Stimulated activated CD4-positive, alpha-beta T cell treated with anti-CD3 and anti-CD28 coated beads, Interleukin-4, amount 100 ng/mL, for 1 hour (primary cell): ENCODE measurements around the gene ATOSB.

Source experiments
- DNase-seq: peaks from one replicate; pipeline ENCODE4 v3.0.0-alpha.2; 2020

The ATOSB gene

GRCh38 chr9:35114113-35114839 is 1.4 kb downstream of the ATOSB start:
- DNase-seq, result peak; percentile 53

GRCh38 chr9:35112257-35113020 is 3.2 kb downstream of the ATOSB start:
- DNase-seq, result no peak

- DNase-seq, result peak; percentile 96
Observed at GRCh38 chr9:35111001-35111933, 4.4 kb downstream of the ATOSB start.

- no peak for DNase-seq
Observed at GRCh38 chr9:35110327-35110761, 5.3 kb downstream of the ATOSB start.

- no peak for DNase-seq
Observed at GRCh38 chr9:35108946-35109575, 6.6 kb downstream of the ATOSB start.

- no peak for DNase-seq
Observed at GRCh38 chr9:35108461-35108860, 7.2 kb downstream of the ATOSB start.

- DNase-seq, result no peak
Observed at GRCh38 chr9:35107297-35108290, 8.1 kb downstream of the ATOSB start.

GRCh38 chr9:35106343-35106730 is 9.3 kb downstream of the ATOSB start:
- no peak for DNase-seq

GRCh38 chr9:35105571-35106342 is 9.9 kb downstream of the ATOSB start:
- DNase-seq, result no peak

- no peak for DNase-seq
Observed at GRCh38 chr9:35105126-35105525, 10.5 kb downstream of the ATOSB start.

GRCh38 chr9:35104586-35104985 is 11.1 kb downstream of the ATOSB start:
- no peak for DNase-seq

- no peak for DNase-seq
Observed at GRCh38 chr9:35103660-35104191, 11.9 kb downstream of the ATOSB start.

- peak; percentile 89 for DNase-seq
Observed at GRCh38 chr9:35102769-35103659, 12.6 kb downstream of the ATOSB start, which contains the start of gene STOML2. STOML2 (minus strand) TSS chr9:35103131; CDS start chr9:35103094, 37 bp downstream.

- no peak for DNase-seq
Observed at GRCh38 chr9:35102465-35102768, 13.2 kb downstream of the ATOSB start.

GRCh38 chr9:35097573-35097972 is 18.1 kb downstream of the ATOSB start:
- no peak for DNase-seq

- peak; percentile 91 for DNase-seq
Observed at GRCh38 chr9:35096035-35096849, 19.4 kb downstream of the ATOSB start, which contains the start of gene PIGO. PIGO (minus strand) TSS chr9:35096591; CDS start chr9:35095565, 1,026 bp downstream.

- DNase-seq, result no peak
Observed at GRCh38 chr9:35091536-35091935, 24.1 kb downstream of the ATOSB start.

GRCh38 chr9:35089434-35089833 is 26.2 kb downstream of the ATOSB start:
- DNase-seq, result no peak
